SK-N-SH (cell line): ENCODE data around the gene PSKH1. TPM values are rescaled to one million over a fixed set of nuclear protein-coding genes. Genes with fewer than 3 reads are reported as not detected.

Experiments used
- CTCF ChIA-PET: fragments of 300-600, 350-600 bp; formaldehyde crosslinking; extraction: SDS; loops from one replicate; lab custom pipeline; 2021; lab: Yijun Ruan, JAX
- POLR2A ChIA-PET: fragments of 350-600 bp; sonication (Branson Sonifier 250); formaldehyde crosslinking; extraction: SDS; loops from one replicate; lab custom pipeline; 2020; ENCODE audit warnings: antibody characterized with exemption, inconsistent platforms; lab: Yijun Ruan, JAX
- DNase-seq: peaks from one replicate; pipeline ENCODE4 v3.0.0; 2012
- H2AFZ ChIP-seq: fragments of 200-600 bp; sonication (generic); 2 replicates; pipeline ENCODE4 v1.8.1; 2016; ENCODE audit warnings: antibody characterized with exemption, mild to moderate bottlenecking, low read depth
- H3F3A ChIP-seq: fragments of 200-600 bp; sonication (generic); replicated peaks from 2 replicates; pipeline ENCODE3; 2016; ENCODE audit warnings: antibody characterized with exemption, mild to moderate bottlenecking; ENCODE audit not compliant: insufficient read depth
- H3K27ac ChIP-seq, 2 experiments: fragments of 200-500 bp in 1 of 2; fragments of 200-600 bp in 1 of 2; sonication (Bioruptor generic) in 1 of 2; sonication (generic), shearing (Covaris generic) in 1 of 2; 2 replicates each; pipeline versions ENCODE4 v1.5.1 to v1.6.1; 2014 to 2016; ENCODE audit warnings: low read depth in 2 of 2, inconsistent platforms in 1 of 2, low read length in 1 of 2, mild to moderate bottlenecking in 1 of 2, mixed read lengths in 1 of 2
- H3K27me3 ChIP-seq: fragments of 200-600 bp; sonication (generic), shearing (Covaris generic); 2 replicates; pipeline ENCODE4 v1.6.1; 2016; ENCODE audit warnings: mixed run types; ENCODE audit not compliant: insufficient read depth
- H3K36me3 ChIP-seq, 2 experiments: fragments of 200-500 bp in 1 of 2; fragments of 200-600 bp in 1 of 2; sonication (Bioruptor generic) in 1 of 2; sonication (generic) in 1 of 2; replicated peaks in 1 of 2; 2 replicates each; pipeline versions ENCODE3 to v1.5.1; 2014 to 2016; ENCODE audit warnings: low read length in 1 of 2, mild to moderate bottlenecking in 1 of 2; ENCODE audit not compliant: insufficient read depth in 2 of 2, control insufficient read depth in 1 of 2
- H3K4me1 ChIP-seq, 2 experiments: fragments of 200-500 bp in 1 of 2; fragments of 200-600 bp in 1 of 2; sonication (Bioruptor generic) in 1 of 2; sonication (generic), shearing (Covaris generic) in 1 of 2; 2 replicates each; pipeline versions ENCODE4 v1.5.1 to v1.6.1; 2014 to 2016; ENCODE audit warnings: low read depth in 1 of 2, low read length in 1 of 2, mixed run types in 1 of 2; ENCODE audit not compliant: insufficient read depth in 2 of 2, control insufficient read depth in 1 of 2
- H3K4me2 ChIP-seq: fragments of 200-600 bp; sonication (generic), shearing (Covaris generic); 2 replicates; pipeline ENCODE4 v1.6.1; 2017; ENCODE audit warnings: mixed run types
- H3K4me3 ChIP-seq, 2 experiments: fragments of 200-500 bp in 1 of 2; fragments of 200-600 bp in 1 of 2; sonication (Bioruptor generic) in 1 of 2; sonication (generic), shearing (Covaris generic) in 1 of 2; 2 replicates each; pipeline versions ENCODE4 v1.5.1 to v1.8.1; 2014 to 2016; ENCODE audit warnings: low read depth in 2 of 2, inconsistent platforms in 1 of 2, low read length in 1 of 2, mild to moderate bottlenecking in 1 of 2, mixed read lengths in 1 of 2, moderate library complexity in 1 of 2
- H3K79me2 ChIP-seq: fragments of 200-600 bp; sonication (generic); 2 replicates; pipeline ENCODE4 v1.8.1; 2017; ENCODE audit warnings: mild to moderate bottlenecking; ENCODE audit not compliant: insufficient read depth
- H3K9ac ChIP-seq: fragments of 200-600 bp; sonication (generic); 2 replicates; pipeline ENCODE4 v1.6.1; 2017; ENCODE audit warnings: mixed run types
- H3K9me2 ChIP-seq: fragments of 200-600 bp; sonication (generic); 2 replicates; pipeline ENCODE4 v1.6.1; 2017; ENCODE audit warnings: mixed run types
- H3K9me3 ChIP-seq: fragments of 200-600 bp; sonication (generic); 2 replicates; pipeline ENCODE4 v1.6.1; 2017; ENCODE audit warnings: mixed run types, mild to moderate bottlenecking, moderate library complexity
- H4K20me1 ChIP-seq: fragments of 200-600 bp; sonication (generic); 2 replicates; pipeline ENCODE4 v1.6.1; 2017; ENCODE audit warnings: mild to moderate bottlenecking, mixed run types; ENCODE audit not compliant: insufficient read depth
- CHD2 ChIP-seq: fragments of 150-350 bp; IDR thresholded peaks from 2 replicates; pipeline ENCODE4 v1.6.1; 2018; ENCODE audit warnings: low read length; ENCODE audit not compliant: partially characterized antibody
- EZH2phosphoT487 ChIP-seq: fragments of 200-600 bp; sonication (generic); IDR thresholded peaks from 2 replicates; pipeline ENCODE4 v1.6.1; 2017; ENCODE audit warnings: low read depth, mixed run types, mild to moderate bottlenecking, antibody characterized with exemption, moderate library complexity, borderline replicate concordance
- FOSL2 ChIP-seq: IDR thresholded peaks from 2 replicates; pipeline ENCODE4 v1.4.0; 2012; ENCODE audit warnings: low read depth, mild to moderate bottlenecking, moderate library complexity, borderline replicate concordance
- FOXJ3 ChIP-seq: sonication (generic); formaldehyde crosslinking; IDR thresholded peaks from 2 replicates; pipeline ENCODE4 v1.5.1; 2020; ENCODE audit warnings: mild to moderate bottlenecking, missing genetic modification reagents
- FOXM1 ChIP-seq: IDR thresholded peaks from 2 replicates; pipeline ENCODE4 v1.4.0; 2012; ENCODE audit warnings: low read depth, mild to moderate bottlenecking
- GABPA ChIP-seq: IDR thresholded peaks from 2 replicates; pipeline ENCODE4 v1.4.0; 2012; ENCODE audit warnings: low read depth, mild to moderate bottlenecking
- GATA2 ChIP-seq: sonication (generic); formaldehyde crosslinking; IDR thresholded peaks from 2 replicates; pipeline ENCODE4 v1.5.0; 2020; ENCODE audit warnings: mild to moderate bottlenecking, missing genetic modification reagents
- IRF3 ChIP-seq: fragments of 150-350 bp; IDR thresholded peaks from 2 replicates; pipeline ENCODE4 v1.6.1; 2016; ENCODE audit warnings: mild to moderate bottlenecking, low read depth, low read length
- JUND ChIP-seq: IDR thresholded peaks from 2 replicates; pipeline ENCODE4 v1.4.0; 2012
- MAX ChIP-seq: IDR thresholded peaks from 2 replicates; pipeline ENCODE4 v1.4.0; 2012; ENCODE audit warnings: low read depth
- MEF2A ChIP-seq: IDR thresholded peaks from 2 replicates; pipeline ENCODE4 v1.4.0; 2012; ENCODE audit warnings: low read depth, borderline replicate concordance
- MXI1 ChIP-seq: IDR thresholded peaks from 2 replicates; pipeline ENCODE4 v1.6.1; 2012; ENCODE audit warnings: mild to moderate bottlenecking, low read depth, low read length, improper control_type of control experiment
- NFIC ChIP-seq: IDR thresholded peaks from 2 replicates; pipeline ENCODE4 v1.4.0; 2012; ENCODE audit warnings: borderline replicate concordance
- PBX3 ChIP-seq: IDR thresholded peaks from 2 replicates; pipeline ENCODE4; 2012
- RCOR1 ChIP-seq: fragments of 150-350 bp; IDR thresholded peaks from 2 replicates; pipeline ENCODE4 v1.6.1; 2017; ENCODE audit warnings: antibody characterized with exemption, low read length
- RFX5 ChIP-seq: IDR thresholded peaks from 2 replicates; pipeline ENCODE4 v1.6.1; 2012; ENCODE audit warnings: mild to moderate bottlenecking, improper control_type of control experiment, low read length
- RXRA ChIP-seq: IDR thresholded peaks from 2 replicates; pipeline ENCODE4 v1.4.0; 2012; ENCODE audit warnings: low read depth, mild to moderate bottlenecking, borderline replicate concordance
- SIN3A ChIP-seq: IDR thresholded peaks from 2 replicates; pipeline ENCODE4 v1.6.1; 2012; ENCODE audit warnings: low read depth, mild to moderate bottlenecking, low read length, moderate library complexity, borderline replicate concordance
- SMC3 ChIP-seq: IDR thresholded peaks from 2 replicates; pipeline ENCODE4 v1.6.1; 2012; ENCODE audit warnings: low read depth, low read length, improper control_type of control experiment
- TAF1 ChIP-seq: IDR thresholded peaks from 2 replicates; pipeline ENCODE4 v1.6.1; 2012; ENCODE audit warnings: low read depth, mild to moderate bottlenecking, low read length, moderate library complexity, borderline replicate concordance
- YY1 ChIP-seq: IDR thresholded peaks from 2 replicates; pipeline ENCODE4 v1.4.0; 2012; ENCODE audit warnings: low read depth, mild to moderate bottlenecking
- WGBS: methylation state at CpG from one replicate; pipeline ENCODE4 v1.1.6; 2017; ENCODE audit warnings: low lambda C conversion rate; 5-methylcytosine and 5-hydroxymethylcytosine counted together
- polyA plus RNA-seq, 3 experiments: library from polyadenylated mRNA; depleted of rRNA; stranded (reverse); fragments of >200 nt; gene quantifications; 2 replicates each; pipeline ENCODE4 v1.2.3, GENCODE V29; 2012

PSKH1 gene
- polyA plus RNA-seq, 1 of the 3 experiments (the other 2 are of a cell fraction), result 30.1 TPM

- ChIA-PET POLR2A (no interaction called here), CTCF (interaction anchor here (1.2 to 4.5 kb wide), 3 partner anchors 22 to 44 kb away, joined by 5 to 18 read pairs (median 5); no protein-coding TSS in a partner anchor)
- no peak for TF ChIP-seq SMC3
- TF ChIP-seq MAX, result no peak
- TF ChIP-seq IRF3, result no peak
- TF ChIP-seq MXI1, result no peak
- no peak for TF ChIP-seq RCOR1
- no peak for TF ChIP-seq CHD2
- TF ChIP-seq FOSL2, result no peak
- no peak for TF ChIP-seq RXRA
- TF ChIP-seq FOXJ3 (CRISPR knock-in tag), result no peak
- TF ChIP-seq TAF1, result no peak
- TF ChIP-seq EZH2phosphoT487, result no peak
- no peak for TF ChIP-seq JUND
- Histone ChIP-seq H3K27me3 (no peaks in the 10 kb centered on the region), H4K20me1 (peaks cover 98% of the 10 kb centered on the region), H3K27ac (no peak overlapping the region), H3K4me2 (no peak overlapping the region), H3K79me2 (peaks cover 100% of the 10 kb centered on the region), H3K9ac (no peak overlapping the region), H3F3A (peaks cover 14% of the 10 kb centered on the region), H3K4me1 (peaks cover 2 to 16% of the 10 kb centered on the region in 2 experiments; a peak in 2 of 4 replicates), H3K9me2 (no peaks in the 10 kb centered on the region), H3K36me3 (peaks cover 18 to 22% of the 10 kb centered on the region in 2 experiments), H3K4me3 (no peak overlapping the region), H2AFZ (no peak overlapping the region), H3K9me3 (no peaks in the 10 kb centered on the region)
- DNase-seq, result no peak
- 88% methylated on average over 5 of the region's 8 CpGs for whole genome bisulfite sequencing
Observed at GRCh38 chr16:67860589-67861398, 32.3 kb upstream of the PSKH1 start.

- TF ChIP-seq FOSL2 (no peak), RCOR1 (no peak), SIN3A (no peak), SMC3 (no peak), MAX (no peak), FOXM1 (no peak), GABPA (no peak), GATA2 (CRISPR knock-in tag) (no peak), EZH2phosphoT487 (no peak), NFIC (no peak), MEF2A (no peak), CHD2 (no peak), PBX3 (no peak), YY1 (no peak), RFX5 (no peak)
- DNase-seq, result no peak
- ChIA-PET POLR2A (no interaction called here), CTCF (interaction anchor here (0.9 to 4.5 kb wide), 4 partner anchors 15 to 67 kb away, joined by 3 to 18 read pairs (median 4); partner anchors contain the start of genes CENPT and NUTF2)
- 97% methylated on average over 6 of the region's 6 CpGs for WGBS
- Histone ChIP-seq H3K4me3 (no peak overlapping the region), H3K36me3 (peaks cover 27 to 31% of the 10 kb centered on the region in 2 experiments), H3K79me2 (peaks cover 100% of the 10 kb centered on the region), H3K9ac (no peak overlapping the region), H3K9me2 (no peaks in the 10 kb centered on the region), H3K27me3 (no peaks in the 10 kb centered on the region), H3K9me3 (no peaks in the 10 kb centered on the region), H3F3A (peaks cover 14% of the 10 kb centered on the region), H3K4me2 (no peak overlapping the region), H2AFZ (no peak overlapping the region), H4K20me1 (peaks cover 91% of the 10 kb centered on the region), H3K27ac (no peak overlapping the region), H3K4me1 (peaks cover 2 to 16% of the 10 kb centered on the region in 2 experiments; a peak in 2 of 4 replicates)
Observed at GRCh38 chr16:67861877-67862276, 31.2 kb upstream of the PSKH1 start.
